GM12878 (cell line): ENCODE data around the gene RYR2. TPM values are rescaled to one million over a fixed set of nuclear protein-coding genes. Genes with fewer than 3 reads are reported as not detected.

Experiments used
- ATAC-seq: fragments of 200-7000 bp; cut with Tn5 transposase; 3 replicates; pipeline ENCODE4 v1.9.1; 2020; ENCODE audit warnings: mild to moderate bottlenecking, moderate library complexity
- BruUV-seq: library from RNA; stranded (reverse); fragments of 400-500 nt; replicated peaks from 2 replicates; lab custom pipeline; 2021; lab: Mats Ljungman, UMichigan
- CTCF ChIA-PET: fragments of 300-600 bp; sonication (Branson Sonifier 250); formaldehyde crosslinking; extraction: SDS; loops from one replicate; lab custom pipeline; 2021; ENCODE audit warnings: inconsistent platforms; lab: Yijun Ruan, JAX
- POLR2A ChIA-PET: fragments of 350-600 bp; formaldehyde crosslinking; extraction: SDS; loops from one replicate; lab custom pipeline; 2021; ENCODE audit warnings: inconsistent platforms; lab: Charles Lee
- RAD21 ChIA-PET: fragments of 300-600 bp; sonication (Branson Sonifier 250); formaldehyde crosslinking; loops from one replicate; lab custom pipeline; 2023; ENCODE audit warnings: antibody characterized with exemption; ENCODE audit not compliant: unreplicated experiment; lab: Charles Lee
- SMC1A ChIA-PET: fragments of 300-600 bp; sonication (Branson Sonifier 250); formaldehyde crosslinking; loops from one replicate; lab custom pipeline; 2023; ENCODE audit not compliant: unreplicated experiment, uncharacterized antibody; lab: Charles Lee
- DNase-seq: peaks from one replicate; pipeline ENCODE4 v3.0.0-alpha.2; 2011; ENCODE audit warnings: low read depth, low spot score
- FAIRE-seq: peaks from 3 replicates; lab custom pipeline; 2011; peaks lifted over from hg19 to GRCh38; lab: Jason Lieb, UNC
- H2AFZ ChIP-seq: 2 replicates; pipeline ENCODE4 v1.6.0; 2011; ENCODE audit warnings: low read depth, low read length, control low read depth; ENCODE audit not compliant: control insufficient read depth
- H3K27ac ChIP-seq: 2 replicates; pipeline ENCODE4 v1.5.1; 2011; ENCODE audit warnings: control low read depth; ENCODE audit not compliant: control insufficient read depth, insufficient read depth
- H3K27me3 ChIP-seq, 2 experiments: replicated peaks in 1 of 2; 2 replicates each; pipeline versions ENCODE4 v1.6.0 to v1.6.1; 2011; ENCODE audit warnings: low read length in 1 of 2; ENCODE audit not compliant: control insufficient read depth in 2 of 2, insufficient read depth in 2 of 2
- H3K36me3 ChIP-seq, 2 experiments: 2 replicates each; pipeline ENCODE4 v1.5.1; 2011; ENCODE audit warnings: low read length in 1 of 2; ENCODE audit not compliant: control insufficient read depth in 2 of 2, insufficient read depth in 2 of 2
- H3K4me1 ChIP-seq: 2 replicates; pipeline ENCODE4 v1.6.1; 2011; ENCODE audit warnings: mild to moderate bottlenecking, low read length, moderate library complexity, mixed read lengths; ENCODE audit not compliant: control insufficient read depth, insufficient read depth
- H3K4me2 ChIP-seq: 2 replicates; pipeline ENCODE4 v1.6.0; 2011; ENCODE audit warnings: control low read depth; ENCODE audit not compliant: control insufficient read depth, insufficient read depth
- H3K4me3 ChIP-seq: fragments of 200-600 bp; sonication (generic); 2 replicates; pipeline ENCODE4 v1.5.1; 2016
- H3K79me2 ChIP-seq: 2 replicates; pipeline ENCODE4 v1.6.0; 2011; ENCODE audit warnings: low read length; ENCODE audit not compliant: control insufficient read depth, insufficient read depth
- H3K9ac ChIP-seq: 2 replicates; pipeline ENCODE4 v1.8.0; 2011; ENCODE audit warnings: low read length, control low read depth, mixed read lengths; ENCODE audit not compliant: control insufficient read depth, insufficient read depth
- H3K9me3 ChIP-seq: replicated peaks from 3 replicates; pipeline ENCODE4 v1.5.1; 2011; ENCODE audit warnings: mild to moderate bottlenecking, low read length; ENCODE audit not compliant: control insufficient read depth, insufficient read depth
- H4K20me1 ChIP-seq: 2 replicates; pipeline ENCODE4 v1.6.0; 2011; ENCODE audit not compliant: control insufficient read depth, insufficient read depth
- ATF2 ChIP-seq: IDR thresholded peaks from 2 replicates; pipeline ENCODE4 v1.6.1; 2012; ENCODE audit warnings: low read length, inconsistent platforms
- CBFB ChIP-seq: IDR thresholded peaks from 2 replicates; pipeline ENCODE4 v1.6.1; 2016; ENCODE audit warnings: antibody characterized with exemption, low read depth
- MTA2 ChIP-seq: fragments of 450-650 bp; IDR thresholded peaks from 2 replicates; pipeline ENCODE4 v1.6.1; 2016; ENCODE audit warnings: low read depth, mild to moderate bottlenecking, moderate library complexity
- MXI1 ChIP-seq: fragments of 150-350 bp; IDR thresholded peaks from 2 replicates; pipeline ENCODE4 v1.6.1; 2011; ENCODE audit warnings: low read depth, mild to moderate bottlenecking, inconsistent platforms, low read length, improper control_type of control experiment
- MYB ChIP-seq: fragments of 150-350 bp; IDR thresholded peaks from 2 replicates; pipeline ENCODE4 v1.6.1; 2014; ENCODE audit warnings: mild to moderate bottlenecking, low read depth, low read length, borderline replicate concordance
- RELA ChIP-seq: fragments of 450-650 bp; IDR thresholded peaks from 2 replicates; pipeline ENCODE4 v1.8.0; 2014; ENCODE audit warnings: borderline replicate concordance; ENCODE audit not compliant: partially characterized antibody
- RFX5 ChIP-seq: IDR thresholded peaks from 2 replicates; pipeline ENCODE4 v1.6.1; 2011; ENCODE audit warnings: low read depth, low read length, improper control_type of control experiment
- SIN3A ChIP-seq: IDR thresholded peaks from 2 replicates; pipeline ENCODE4 v1.6.1; 2012; ENCODE audit warnings: low read depth, low read length, improper control_type of control experiment
- SKIL ChIP-seq: fragments of 450-650 bp; IDR thresholded peaks from 2 replicates; pipeline ENCODE4 v1.6.1; 2017; ENCODE audit warnings: mild to moderate bottlenecking, low read depth, inconsistent platforms; ENCODE audit not compliant: poor library complexity, severe bottlenecking
- STAT1 ChIP-seq: fragments of 450-650 bp; conservative IDR thresholded peaks from 2 replicates; pipeline ENCODE4 v1.6.1; 2014; ENCODE audit warnings: antibody characterized with exemption, mild to moderate bottlenecking
- SUPT20H ChIP-seq: IDR thresholded peaks from 2 replicates; pipeline ENCODE4 v1.6.1; 2011; ENCODE audit warnings: low read depth, mild to moderate bottlenecking, low read length, moderate library complexity, borderline replicate concordance; ENCODE audit not compliant: control insufficient read depth
- TCF12 ChIP-seq: IDR thresholded peaks from 2 replicates; pipeline ENCODE4 v1.6.1; 2011; ENCODE audit warnings: low read depth, mild to moderate bottlenecking, low read length
- ZNF217 ChIP-seq: fragments of 450-650 bp; IDR thresholded peaks from 2 replicates; pipeline ENCODE4 v1.6.1; 2017; ENCODE audit warnings: antibody characterized with exemption, mild to moderate bottlenecking
- ZNF24 ChIP-seq: fragments of 450-650 bp; IDR thresholded peaks from 2 replicates; pipeline ENCODE4 v1.6.1; 2017; ENCODE audit warnings: antibody characterized with exemption, mild to moderate bottlenecking
- WGBS: methylation state at CpG from one replicate; pipeline ENCODE4 v1.1.6; 2016; ENCODE audit warnings: low lambda C conversion rate; ENCODE audit not compliant: insufficient replicate concordance, insufficient coverage; ENCODE audit errors: missing lambda C conversion rate; 5-methylcytosine and 5-hydroxymethylcytosine counted together
- in situ Hi-C: fragments of 300-500 bp; cut with MboI; formaldehyde crosslinking; loops from 9 replicates; pipeline ENCODE4 v1.14.3; 2018; ENCODE audit warnings: mixed read lengths
- intact Hi-C: fragments of 100-400 bp; cut with micrococcal nuclease; formaldehyde crosslinking; loops from one replicate; pipeline ENCODE4 v1.14.2; 2022; ENCODE audit not compliant: unreplicated experiment
- polyA plus RNA-seq, 11 experiments: library from polyadenylated mRNA; depleted of rRNA in 4 of 11; unstranded in 6 of 11; stranded (reverse) in 5 of 11; fragments of >200 nt; fragmentation: Nextera tagmentation in 4 of 11; fragmentation: Illumina TruSeq in 1 of 11; extraction: Ambion mirVana in 4 of 11; extraction: Trizol in 1 of 11; gene quantifications; 1 replicate in 1 of 11; 2 replicates in 10 of 11; pipeline versions ENCODE4 v1.2.1 to v1.2.3, GENCODE V29; 2011 to 2016; ENCODE audit warnings: inconsistent platforms in 2 of 11, missing spikeins in 2 of 11, low read depth in 1 of 11
- total RNA-seq, 4 experiments: library from RNA; depleted of rRNA in 3 of 4; stranded (reverse); fragments of >200 nt in 3 of 4; fragmentation: Illumina TruSeq in 1 of 4; extraction: Trizol in 1 of 4; gene quantifications; 2 replicates each; pipeline versions ENCODE4 v1.2.1 to v1.2.3, GENCODE V29; 2013 to 2021
- TF ChIP-seq, protein P1 (sequence below): IDR thresholded peaks from 2 replicates; pipeline ENCODE4 v1.6.1; 2012; ENCODE audit warnings: mild to moderate bottlenecking, low read depth, low read length

RYR2 gene
- total and polyA plus RNA-seq, 10 of the 15 experiments (the other 5 are each of a cell fraction or from before 2014, with no cell fraction given): 0.01 to 0.04 TPM; not detected in 8

- Histone ChIP-seq H3K27me3 (no peaks in the 10 kb centered on the region), H3K9ac (no peak overlapping the region), H3K79me2 (no peaks in the 10 kb centered on the region), H3K4me2 (no peak overlapping the region), H3K27ac (no peak overlapping the region)
- DNase-seq: no peak
- SMC1A ChIA-PET: no interaction called here
- ATAC-seq: no peak
- 43% methylated on average over 11 of the region's 11 CpGs for WGBS
- CTCF ChIA-PET: no interaction called here
- no peak for TF ChIP-seq TCF12
- no peak for TF ChIP-seq RELA
- no peak for TF ChIP-seq SKIL
- no peak for TF ChIP-seq MYB
- TF ChIP-seq STAT1: no peak
- no peak for TF ChIP-seq MTA2
- TF ChIP-seq SUPT20H: no peak
- TF ChIP-seq CBFB: no peak
- TF ChIP-seq ZNF24: no peak
- TF ChIP-seq SIN3A: no peak
- TF ChIP-seq, protein P1, sequence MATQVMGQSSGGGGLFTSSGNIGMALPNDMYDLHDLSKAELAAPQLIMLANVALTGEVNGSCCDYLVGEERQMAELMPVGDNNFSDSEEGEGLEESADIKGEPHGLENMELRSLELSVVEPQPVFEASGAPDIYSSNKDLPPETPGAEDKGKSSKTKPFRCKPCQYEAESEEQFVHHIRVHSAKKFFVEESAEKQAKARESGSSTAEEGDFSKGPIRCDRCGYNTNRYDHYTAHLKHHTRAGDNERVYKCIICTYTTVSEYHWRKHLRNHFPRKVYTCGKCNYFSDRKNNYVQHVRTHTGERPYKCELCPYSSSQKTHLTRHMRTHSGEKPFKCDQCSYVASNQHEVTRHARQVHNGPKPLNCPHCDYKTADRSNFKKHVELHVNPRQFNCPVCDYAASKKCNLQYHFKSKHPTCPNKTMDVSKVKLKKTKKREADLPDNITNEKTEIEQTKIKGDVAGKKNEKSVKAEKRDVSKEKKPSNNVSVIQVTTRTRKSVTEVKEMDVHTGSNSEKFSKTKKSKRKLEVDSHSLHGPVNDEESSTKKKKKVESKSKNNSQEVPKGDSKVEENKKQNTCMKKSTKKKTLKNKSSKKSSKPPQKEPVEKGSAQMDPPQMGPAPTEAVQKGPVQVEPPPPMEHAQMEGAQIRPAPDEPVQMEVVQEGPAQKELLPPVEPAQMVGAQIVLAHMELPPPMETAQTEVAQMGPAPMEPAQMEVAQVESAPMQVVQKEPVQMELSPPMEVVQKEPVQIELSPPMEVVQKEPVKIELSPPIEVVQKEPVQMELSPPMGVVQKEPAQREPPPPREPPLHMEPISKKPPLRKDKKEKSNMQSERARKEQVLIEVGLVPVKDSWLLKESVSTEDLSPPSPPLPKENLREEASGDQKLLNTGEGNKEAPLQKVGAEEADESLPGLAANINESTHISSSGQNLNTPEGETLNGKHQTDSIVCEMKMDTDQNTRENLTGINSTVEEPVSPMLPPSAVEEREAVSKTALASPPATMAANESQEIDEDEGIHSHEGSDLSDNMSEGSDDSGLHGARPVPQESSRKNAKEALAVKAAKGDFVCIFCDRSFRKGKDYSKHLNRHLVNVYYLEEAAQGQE: no peak
- TF ChIP-seq MXI1: no peak
- TF ChIP-seq ATF2: no peak
- no peak for TF ChIP-seq RFX5
- no peak for TF ChIP-seq ZNF217
- TF ChIP-seq, all 136 proteins: peak for 0
- Histone ChIP-seq H3K4me1 (no peaks in the 10 kb centered on the region), H4K20me1 (no peaks in the 10 kb centered on the region), H3K4me3 (no peak overlapping the region), H2AFZ (no peak overlapping the region), H3K36me3 (no peaks in the 10 kb centered on the region), H3K9me3 (no peaks in the 10 kb centered on the region)
- in situ Hi-C loops: no loop called here
- BruUV-seq: no TSS peak
- ChIA-PET RAD21 (no interaction called here), POLR2A (no interaction called here)
- no peak for FAIRE-seq
- intact Hi-C loops: no loop called here
Observed at GRCh38 chr1:237084341-237085077, 42.5 kb downstream of the RYR2 start.
